HG03460 (cell line): ENCODE measurements around the gene INPP4A.
A peak's percentile ranks its signal among the peaks of the same experiment; 100 is the strongest.
"Not testable (repeated sequence)": the region's sequence is repeated elsewhere in the genome, so short reads cannot be mapped to it uniquely, and the experiment has no call there.

Experiments
- ATAC-seq: cut with Tn5 transposase; IDR thresholded peaks from one replicate; pipeline ENCODE4 v1.9.1; 2021; ENCODE audit not compliant: unreplicated experiment

INPP4A gene

DNA sequence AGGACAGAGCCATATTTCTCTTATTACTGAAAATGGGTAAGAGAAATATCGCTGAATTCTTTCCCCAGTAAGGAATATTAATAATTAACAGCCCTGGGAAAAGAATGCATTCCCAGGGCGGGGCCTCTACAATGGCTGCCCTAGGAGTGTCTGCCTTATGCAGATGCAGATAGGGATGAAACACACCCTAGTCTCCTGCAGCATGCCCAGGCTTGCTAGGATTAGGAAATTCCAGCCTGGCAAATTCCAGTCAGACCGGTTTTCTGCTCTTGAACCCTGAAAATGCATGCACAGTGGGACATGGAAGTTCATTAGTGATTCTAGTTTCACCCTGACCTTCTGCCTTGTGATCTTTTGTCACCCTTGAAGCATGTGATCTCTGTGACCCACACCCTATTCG, 9.0 kb upstream of the INPP4A start:
- ATAC-seq = not testable (repeated sequence)

DNA sequence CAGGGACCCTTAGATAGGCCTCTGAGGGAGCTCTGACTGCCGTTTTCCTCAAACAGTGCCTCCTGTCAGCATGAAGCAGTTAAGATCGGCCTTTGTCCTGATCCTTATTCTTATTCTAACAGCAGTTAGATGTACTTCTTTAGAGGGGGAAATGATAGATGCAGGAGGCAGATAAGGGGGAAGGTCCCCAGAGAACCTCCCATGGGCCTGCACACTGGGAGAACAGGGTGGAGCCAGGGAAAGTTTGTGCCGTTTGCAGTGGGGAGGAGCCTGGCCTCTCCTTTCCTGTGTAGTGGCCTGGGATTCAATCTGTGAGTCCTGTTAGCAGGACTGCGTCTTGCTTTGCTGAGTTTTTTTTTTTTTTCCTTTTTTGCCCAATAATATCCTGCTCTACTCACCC, 7.9 kb upstream of the INPP4A start:
- no peak for ATAC-seq

DNA sequence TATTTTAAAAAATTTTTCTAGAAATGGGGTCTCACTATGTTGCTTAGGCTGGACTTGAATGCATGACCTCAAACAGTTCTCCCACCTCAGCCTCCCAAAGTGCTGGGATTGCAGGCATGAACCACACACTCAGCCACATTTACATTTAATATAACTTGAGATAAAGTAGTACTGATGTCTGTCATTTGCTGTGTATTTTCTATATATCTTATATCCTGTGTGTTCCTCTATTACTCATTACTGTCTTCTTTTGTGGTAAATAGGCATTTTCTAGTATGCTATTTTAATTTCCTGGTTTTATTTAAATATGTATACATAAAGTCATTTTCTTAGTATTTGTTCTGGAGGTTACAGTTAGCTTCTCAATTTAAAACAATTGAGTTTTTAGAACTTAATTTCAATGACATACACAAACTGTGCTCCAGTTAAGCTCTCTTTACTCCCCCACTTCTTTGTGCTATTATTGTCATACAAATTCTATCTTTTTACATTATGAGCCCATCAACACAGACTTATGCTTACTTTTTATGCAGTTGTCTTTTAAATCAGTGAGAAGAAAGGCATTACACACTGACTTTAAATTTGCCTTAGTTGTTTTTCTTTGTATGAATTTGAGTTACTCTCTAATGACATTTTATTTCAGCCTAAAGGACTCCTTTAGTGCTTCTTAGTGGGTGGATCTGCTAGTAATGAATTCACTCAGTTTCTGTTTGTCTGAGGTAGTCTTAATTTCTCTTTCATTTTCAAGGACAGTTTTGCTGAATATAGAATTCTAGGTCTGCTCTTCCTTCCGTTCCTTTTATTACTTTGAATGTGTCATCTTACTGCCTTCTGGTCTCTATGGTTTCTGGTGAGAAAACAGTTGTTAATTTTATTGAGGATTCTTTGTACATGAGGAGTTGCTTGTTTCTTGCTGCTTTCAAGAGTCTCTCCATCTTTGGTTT, 6.2 kb upstream of the INPP4A start:
- peak; percentile 92 for ATAC-seq

DNA sequence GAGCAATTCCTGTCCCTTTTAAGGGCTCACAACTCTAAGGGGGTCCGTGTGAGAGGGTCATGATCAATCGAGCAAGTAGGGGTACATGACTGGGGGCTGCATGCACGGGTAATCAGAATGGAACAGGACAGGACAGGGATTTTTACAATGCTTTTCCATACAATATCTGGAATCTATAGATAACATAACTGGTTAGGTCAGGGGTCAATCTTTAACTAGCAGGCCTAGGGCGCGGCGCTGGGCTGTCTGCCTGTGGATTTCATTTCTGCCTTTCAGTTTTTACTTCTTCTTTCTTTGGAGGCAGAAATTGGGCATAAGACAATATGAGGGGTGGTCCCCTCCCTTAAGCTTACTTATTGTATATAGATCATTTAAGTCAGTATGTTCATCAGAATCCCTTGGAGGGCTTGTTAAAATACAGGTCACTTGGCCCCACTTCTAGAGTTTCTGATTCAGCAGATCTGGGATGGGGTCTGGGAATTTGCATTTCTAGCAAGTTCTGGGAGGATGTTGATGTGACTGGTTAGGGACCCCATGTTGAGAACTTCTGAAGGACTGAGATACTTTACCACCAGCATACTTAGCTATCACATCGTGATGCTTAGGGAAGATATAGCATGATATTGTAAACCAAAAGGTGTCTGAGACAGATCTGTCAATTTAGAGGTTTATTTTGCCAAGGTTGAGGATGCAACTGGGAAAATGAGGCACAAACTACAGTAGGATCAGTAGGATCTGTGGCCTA, 2.8 kb upstream of the INPP4A start:
- ATAC-seq = no peak

DNA sequence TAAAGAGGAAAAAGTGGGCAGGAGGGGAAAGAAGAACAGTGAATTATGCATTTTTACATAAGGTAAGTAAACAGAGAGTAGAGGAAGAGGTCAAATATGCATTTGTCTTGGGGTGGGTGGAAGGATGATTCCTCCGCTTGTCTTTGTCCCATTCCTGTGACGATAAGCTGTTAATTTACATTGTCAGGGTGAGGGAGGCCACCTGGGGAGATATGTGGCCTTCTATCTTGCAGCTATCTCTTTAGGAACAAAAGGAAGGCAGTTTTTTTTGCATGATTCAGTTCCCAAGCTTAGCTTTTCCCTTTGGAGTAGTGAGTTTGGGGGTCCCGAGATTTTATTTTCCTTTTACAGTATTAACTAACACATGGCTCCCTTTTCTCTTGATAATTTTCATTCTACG, 2.2 kb upstream of the INPP4A start:
- no peak for ATAC-seq

DNA sequence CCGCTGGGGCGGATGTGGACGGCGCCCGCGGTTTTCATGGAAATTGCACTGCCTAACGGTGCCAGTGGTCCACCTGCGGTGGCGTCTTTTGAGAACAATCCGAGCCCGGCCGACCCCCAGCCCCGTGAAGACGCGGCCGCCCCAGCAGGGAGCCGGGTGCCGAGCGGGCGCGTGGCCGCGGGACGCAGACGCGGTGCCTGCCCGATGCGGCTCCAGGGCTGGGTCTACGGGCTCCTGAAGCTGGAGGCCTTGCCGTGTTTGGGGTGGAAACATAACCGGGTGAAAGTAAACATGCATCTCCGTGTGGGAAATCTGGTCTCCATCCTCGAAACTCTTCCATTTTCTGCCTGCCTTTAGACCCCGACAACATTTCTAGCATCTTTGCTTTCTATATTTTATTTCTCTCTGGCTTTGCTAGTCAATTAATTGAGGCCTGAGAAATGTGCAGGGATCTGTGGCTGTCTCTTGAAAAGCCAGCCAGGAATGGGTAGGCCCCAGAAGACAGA, 572 bp downstream of the INPP4A start:
- peak; percentile 34 for ATAC-seq

DNA sequence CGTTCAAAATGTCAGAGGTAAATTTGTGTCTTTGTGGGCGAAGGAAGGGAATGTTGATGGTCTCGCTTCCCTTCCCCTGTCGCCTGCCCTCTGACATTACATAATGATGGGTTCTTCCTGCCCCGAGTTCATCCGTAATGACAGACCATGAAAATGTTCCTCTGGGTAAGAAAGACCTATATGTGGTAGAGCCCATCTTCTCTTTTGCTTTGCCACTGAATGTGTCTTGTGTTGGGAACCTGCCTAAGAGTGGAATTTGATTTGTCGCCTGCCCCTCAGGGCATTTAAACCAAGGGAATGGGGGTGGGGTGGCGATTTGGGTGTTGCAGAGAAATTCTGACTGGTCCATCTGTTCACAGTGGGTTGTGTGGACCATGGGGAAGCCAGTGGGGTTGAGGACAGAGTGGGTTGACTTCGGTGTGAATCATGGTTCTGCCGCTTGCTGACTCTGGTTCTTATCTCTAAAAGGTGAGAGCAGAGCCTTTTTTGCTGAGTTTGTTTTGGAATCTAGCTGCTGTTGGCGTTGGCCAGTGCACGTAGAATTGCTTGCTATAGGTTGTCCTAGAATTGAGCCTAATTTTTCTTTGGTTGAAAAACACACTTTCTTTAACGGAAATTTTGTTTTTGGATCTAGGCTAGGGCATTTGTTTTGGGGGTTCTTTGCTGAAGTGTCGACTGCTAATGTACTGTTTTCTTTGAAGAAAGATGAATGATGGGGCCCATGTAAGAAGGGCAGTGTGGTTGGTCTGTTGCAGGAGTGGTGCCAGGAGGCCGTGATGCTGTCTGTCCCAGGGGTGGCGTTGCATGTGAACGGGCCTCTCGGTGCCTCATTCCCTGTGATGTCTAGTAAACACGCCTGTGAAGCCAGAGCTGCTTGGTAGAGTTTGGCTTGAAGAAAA, 1.3 kb downstream of the INPP4A start:
- no peak for ATAC-seq

DNA sequence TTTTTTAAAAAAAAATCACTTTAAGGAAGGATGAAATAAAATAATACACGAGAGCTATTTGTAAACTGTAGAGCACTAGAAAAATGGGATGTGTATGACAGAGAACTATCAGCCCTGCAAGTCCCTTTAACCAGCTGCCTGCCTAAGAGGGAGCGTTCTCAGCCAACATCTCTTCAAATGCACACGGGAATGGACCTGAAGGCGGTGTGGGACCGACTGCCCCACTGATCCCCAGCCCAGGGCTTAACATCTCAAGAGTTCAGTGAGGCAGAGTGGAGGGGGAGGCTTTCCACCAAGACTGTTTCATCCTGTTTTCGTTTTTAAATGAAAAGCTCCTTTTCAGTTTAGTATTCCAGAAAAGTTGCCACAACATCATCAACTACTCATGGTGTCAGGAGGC, 2.2 kb downstream of the INPP4A start:
- no peak for ATAC-seq

DNA sequence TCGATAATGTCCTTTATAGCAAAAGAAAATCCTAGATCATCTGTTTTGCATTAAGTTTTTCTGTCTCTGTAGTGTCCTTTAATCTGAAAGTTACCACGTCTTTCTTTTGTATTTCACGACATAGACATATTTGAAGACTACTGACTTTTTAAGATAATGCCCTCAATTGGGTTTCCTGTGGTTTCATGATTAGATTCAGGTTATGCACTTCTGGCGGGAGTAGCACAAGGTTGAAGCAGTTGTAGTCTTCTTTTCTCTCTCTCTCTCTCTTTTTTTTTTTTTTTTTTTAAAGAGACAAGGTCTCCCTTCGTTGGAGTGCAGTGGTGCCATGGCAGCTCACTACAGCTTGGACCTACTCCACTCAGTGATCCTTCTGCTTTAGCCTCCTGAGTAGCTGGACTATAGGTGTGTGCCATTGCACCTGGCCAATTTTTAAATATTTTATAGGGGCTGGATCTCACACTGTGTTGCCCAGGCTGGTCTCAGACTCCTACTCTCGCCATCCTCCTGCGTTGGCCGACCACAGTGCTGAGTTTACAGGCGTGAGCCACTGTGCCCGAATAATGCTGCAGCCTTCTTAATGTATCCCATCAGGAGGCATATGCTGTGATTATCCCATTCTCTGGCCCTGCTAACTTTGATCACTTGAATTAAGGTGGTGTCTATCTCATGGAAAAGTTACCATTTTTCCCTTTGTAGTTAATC, 3.9 kb downstream of the INPP4A start:
- no peak for ATAC-seq

DNA sequence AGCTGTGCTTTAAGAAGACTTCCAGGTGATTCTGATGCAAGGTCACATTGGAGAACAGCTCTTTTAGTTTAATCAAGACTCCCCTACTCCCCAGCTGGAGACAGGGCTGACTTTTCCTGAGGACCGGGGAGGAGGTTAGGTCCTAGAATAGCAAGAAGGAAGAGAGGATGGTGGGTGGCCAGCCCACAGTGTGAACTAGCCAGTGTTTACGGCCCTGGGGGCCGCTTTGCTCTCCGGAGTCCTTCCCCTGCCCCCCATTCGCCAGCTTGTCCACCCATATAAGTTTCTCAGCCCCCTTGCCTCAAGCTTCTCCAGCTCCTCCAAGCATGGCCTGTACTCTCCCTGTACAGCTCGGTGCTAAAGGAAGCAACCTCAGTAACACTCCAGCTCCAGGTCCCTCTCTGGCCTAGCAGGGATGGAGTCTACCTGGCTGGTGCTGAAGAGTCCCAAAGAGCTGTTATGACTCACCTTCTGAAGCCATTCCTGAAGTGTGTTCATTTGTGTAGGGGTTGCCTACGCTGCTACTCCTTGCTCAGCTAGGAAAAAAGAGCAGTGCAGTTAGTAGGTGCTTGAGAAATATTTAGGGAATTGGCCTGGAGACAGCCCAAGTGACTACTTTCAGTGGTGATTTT, 7.9 kb downstream of the INPP4A start:
- no peak for ATAC-seq

DNA sequence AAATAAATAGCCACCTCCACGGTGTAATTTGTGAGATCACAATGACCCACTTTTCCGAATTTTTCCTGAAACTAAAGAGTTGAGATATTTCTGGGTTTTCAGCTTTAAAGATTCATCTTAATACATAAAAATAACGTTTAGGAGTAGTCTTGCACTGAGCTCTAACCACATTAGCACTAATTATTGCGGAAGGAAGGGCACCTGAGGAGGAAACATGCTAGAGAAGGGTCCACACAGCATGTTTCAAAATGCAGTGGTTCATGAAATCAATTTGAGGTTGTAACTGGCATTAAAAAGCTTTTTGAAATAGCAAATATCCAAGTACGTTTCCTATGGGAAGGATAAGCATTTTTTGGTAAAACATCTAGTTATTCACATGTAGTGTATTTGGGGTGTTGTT, 8.4 kb downstream of the INPP4A start:
- ATAC-seq = no peak

DNA sequence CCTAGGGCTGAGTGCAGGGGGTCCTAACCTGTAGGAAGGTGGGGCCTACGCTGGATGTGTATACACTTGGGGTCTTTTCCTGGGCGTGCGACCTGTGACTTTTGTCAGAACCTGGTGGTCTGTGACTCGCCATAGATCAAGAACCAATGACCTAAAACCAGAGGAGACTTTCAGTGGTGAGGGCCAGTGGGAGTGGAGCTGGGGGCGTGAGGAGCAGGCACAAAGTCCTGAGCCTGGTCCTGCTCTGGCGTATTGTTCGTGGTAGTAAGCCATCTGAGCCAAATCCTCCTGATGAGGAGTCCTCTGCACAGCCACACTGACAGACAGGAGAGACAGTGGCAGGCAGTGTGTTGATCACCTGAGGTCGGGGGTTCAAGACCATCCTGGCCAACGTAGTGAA, 8.9 kb downstream of the INPP4A start:
- ATAC-seq = no peak

DNA sequence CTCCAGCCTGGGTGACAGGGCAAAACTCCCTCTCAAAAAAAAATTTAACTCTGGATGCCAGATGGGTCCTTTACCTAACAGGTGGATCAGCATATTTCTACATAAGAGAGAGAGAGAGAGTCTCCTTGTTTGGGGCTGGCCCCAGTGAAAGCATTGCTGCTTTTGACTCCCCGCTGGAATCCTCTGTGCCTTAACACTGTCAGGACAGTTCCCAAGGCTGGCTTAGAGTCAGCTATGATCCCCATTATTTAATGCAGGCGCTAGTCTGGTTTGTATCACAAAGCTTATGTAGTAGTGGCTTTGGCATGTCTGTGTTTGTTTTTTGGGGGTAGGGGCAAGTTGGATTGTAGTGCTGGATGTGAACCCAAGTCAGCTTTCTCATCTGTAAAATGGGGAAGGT, 9.4 kb downstream of the INPP4A start:
- ATAC-seq = no peak

DNA sequence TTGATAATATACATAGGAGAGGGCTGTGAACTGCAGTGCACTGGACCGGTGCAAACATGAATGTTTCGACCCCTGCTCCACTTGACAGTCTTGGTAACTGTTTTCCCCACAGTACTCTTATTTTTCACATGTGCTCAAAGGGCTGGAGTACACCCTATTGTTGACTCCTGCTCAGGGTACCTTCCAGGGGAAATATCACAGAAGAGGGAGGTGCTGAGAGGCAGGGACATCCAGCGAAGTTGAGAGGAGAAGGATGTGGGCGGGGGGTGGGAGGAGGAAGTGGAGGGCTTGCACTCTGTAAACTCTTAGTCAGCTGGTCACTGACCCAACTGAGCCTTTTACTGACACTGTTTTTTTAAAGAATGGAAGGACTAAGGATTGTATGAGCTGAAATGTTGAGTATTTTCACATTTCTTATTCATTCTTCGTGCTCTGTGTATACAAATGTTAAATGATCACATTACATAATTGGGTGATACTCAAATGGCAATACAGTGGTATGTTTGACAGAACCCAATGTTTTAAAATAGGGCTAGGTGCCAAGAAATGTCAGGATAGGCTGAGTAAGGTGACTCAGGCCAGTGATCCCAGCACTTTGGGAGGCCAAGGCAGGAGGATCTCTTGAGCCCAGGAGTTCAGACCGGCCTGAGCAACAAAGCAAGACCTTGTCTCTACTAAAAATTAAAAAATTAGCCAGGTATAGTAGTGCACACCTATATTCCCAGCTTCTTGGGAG, 10.0 kb downstream of the INPP4A start:
- ATAC-seq = peak; percentile 38

DNA sequence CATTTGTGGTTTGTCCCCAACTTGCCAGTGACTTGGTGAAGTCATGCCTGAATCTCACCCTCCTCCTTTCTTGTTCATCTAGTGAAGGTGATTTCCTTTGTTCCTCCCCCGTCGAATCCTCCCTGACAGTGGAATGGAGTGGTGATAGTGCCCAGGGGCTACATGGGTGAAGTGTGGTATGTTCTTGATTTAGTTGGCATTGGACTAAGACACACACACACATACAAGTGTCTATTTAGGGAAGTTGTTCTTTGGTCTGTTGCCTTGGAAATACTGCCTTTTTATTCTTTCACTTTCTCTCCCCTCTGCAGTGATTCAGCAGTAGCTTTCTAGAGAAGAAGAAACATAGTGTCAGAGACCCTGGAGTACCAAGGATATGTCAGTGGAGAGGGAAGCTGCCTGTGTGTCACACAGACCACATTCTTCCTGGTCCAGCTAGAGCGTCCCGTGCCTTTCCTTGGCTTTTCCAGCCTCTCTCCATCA, 10.9 kb downstream of the INPP4A start:
- peak; percentile 39 for ATAC-seq

DNA sequence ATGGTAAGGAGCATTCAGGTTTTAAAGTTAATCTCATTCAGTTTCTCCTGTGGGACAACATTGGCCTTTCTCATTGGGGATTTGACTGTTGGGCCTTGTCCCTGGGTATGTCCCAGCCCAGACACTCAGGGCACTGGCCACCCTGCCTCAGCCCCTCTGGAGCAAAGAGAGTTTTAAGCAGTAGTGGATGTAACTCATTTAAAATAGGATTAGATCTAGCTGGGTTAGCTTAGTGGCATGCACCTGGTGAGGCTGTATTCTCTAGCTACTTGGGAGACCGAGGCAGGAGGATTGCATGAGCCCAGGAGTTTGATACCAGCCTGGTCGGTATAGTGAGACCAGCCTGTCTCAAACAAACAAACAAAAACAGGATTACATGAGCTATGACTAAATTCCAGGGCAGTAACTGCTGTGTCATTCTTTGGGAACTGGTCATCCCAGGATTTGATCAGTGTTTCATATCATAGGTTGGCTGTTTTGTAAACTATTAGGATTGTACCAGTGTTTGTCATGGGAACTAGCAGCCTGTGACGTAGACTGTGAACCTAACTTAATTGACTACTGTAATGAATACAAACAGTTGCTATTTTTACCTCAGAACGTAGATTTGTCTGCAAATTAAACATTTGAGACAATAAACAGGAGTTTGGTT, 12.5 kb downstream of the INPP4A start:
- ATAC-seq = no peak

DNA sequence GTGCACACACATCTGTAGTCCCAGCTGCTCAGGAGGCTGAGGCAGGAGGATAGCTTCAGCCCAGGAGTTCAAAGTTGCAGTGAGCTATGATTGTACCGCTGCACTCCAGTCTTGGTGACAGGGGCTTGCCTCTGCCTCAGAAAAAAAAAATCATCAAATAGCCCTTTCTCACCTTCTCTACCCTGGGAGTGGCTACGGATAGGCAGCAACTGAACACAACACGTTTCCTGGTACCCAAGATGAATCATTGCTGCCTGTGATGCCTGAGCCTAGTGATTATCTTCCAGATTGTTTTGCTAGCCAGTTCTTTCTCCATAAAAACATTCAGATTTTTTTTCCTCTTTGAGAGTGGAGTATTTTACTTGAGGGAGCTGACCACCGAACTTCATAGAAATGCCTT, 13.5 kb downstream of the INPP4A start:
- no peak for ATAC-seq

DNA sequence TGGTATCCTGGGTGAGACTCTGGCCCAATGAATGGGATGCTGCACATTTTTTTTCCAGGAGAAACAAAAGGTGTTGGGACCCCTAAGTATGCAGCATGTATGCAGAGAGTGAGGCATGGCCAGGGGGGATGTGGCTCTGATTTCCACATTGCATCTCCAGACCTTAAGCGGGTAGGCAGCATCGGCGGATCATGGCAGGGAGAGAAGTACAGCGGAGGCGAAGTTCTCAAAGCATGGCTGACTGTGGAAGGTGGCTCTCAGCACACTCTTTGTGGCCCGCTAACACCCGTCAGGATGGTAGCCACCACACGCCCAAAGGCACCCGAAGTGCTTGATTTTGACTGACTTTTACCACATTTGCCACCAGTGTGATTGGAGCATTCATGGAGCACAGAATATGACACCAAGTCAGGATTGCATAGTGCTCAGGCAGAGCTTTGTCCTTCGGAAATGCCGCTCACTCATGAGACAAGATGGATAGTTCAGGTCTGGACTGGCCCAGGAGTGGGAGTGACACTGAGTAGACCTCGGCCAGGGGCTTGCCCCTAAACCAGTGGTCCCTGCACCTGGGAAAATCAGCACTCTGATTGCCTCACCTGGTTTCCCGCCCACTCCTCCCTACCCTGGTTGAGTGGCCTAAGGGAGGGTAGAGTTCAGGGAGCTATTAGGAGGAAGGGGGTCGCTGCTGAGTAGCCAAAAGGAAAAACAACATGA, 14.2 kb downstream of the INPP4A start:
- no peak for ATAC-seq
